ENCODE data around the gene NDUFS7.

- TF ChIP-seq CTCF (IDR thresholded peaks at IDR 0.05) (no peak), POLR2A (IDR thresholded peaks at IDR 0.05) (no peak)
These were observed 49.7 kb downstream of the NDUFS7 start for GRCh38 chr19:1433119-1434039.

Measured in sigmoid colon (tissue), 3 donors.